Stimulated activated CD8-positive, alpha-beta memory T cell treated with anti-CD3 and anti-CD28 coated beads, Interleukin-15, amount 100 ng/mL, for 4 hours (primary cell): ENCODE measurements around the gene BTG1.
A peak's percentile ranks its signal among the peaks of the same experiment; 100 is the strongest.
"Not testable (repeated sequence)": the region's sequence is repeated elsewhere in the genome, so short reads cannot be mapped to it uniquely, and the experiment has no call there.

Source experiments
- DNase-seq, 2 donors: peaks; one replicate each; pipeline ENCODE4 v3.0.0-alpha.2; 2020; ENCODE audit warnings: low read depth in 2 of 2

The BTG1 gene

GRCh38 chr12:92149563-92149962, 3.9 kb upstream of the BTG1 start:
- DNase-seq = no peak

- no peak for DNase-seq
Observed at GRCh38 chr12:92147491-92147890, 1.8 kb upstream of the BTG1 start.

GRCh38 chr12:92146497-92147224, 1.0 kb upstream of the BTG1 start:
- no peak for DNase-seq

GRCh38 chr12:92145481-92145730, 240 bp downstream of the BTG1 start:
- no peak for DNase-seq

- DNase-seq = peak; percentile 30 to 42
Observed at GRCh38 chr12:92144631-92145480, 790 bp downstream of the BTG1 start.

GRCh38 chr12:92143686-92144630, 1.7 kb downstream of the BTG1 start:
- DNase-seq = peak; percentile 37 to 60

- no peak for DNase-seq
Observed at GRCh38 chr12:92143258-92143657, 2.4 kb downstream of the BTG1 start.

GRCh38 chr12:92142251-92142926, 3.3 kb downstream of the BTG1 start:
- DNase-seq = no peak

- no peak for DNase-seq
Observed at GRCh38 chr12:92141591-92142121, 4.0 kb downstream of the BTG1 start.

GRCh38 chr12:92140896-92141536, 4.6 kb downstream of the BTG1 start:
- no peak for DNase-seq

- DNase-seq = no peak
Observed at GRCh38 chr12:92140156-92140555, 5.5 kb downstream of the BTG1 start.

GRCh38 chr12:92139634-92140150, 6.0 kb downstream of the BTG1 start:
- DNase-seq = no peak

GRCh38 chr12:92138626-92139025, 7.0 kb downstream of the BTG1 start:
- DNase-seq = no peak

GRCh38 chr12:92138144-92138543, 7.5 kb downstream of the BTG1 start:
- DNase-seq = no peak

GRCh38 chr12:92136965-92137721, 8.5 kb downstream of the BTG1 start:
- no peak for DNase-seq

GRCh38 chr12:92136026-92136730, 9.5 kb downstream of the BTG1 start:
- no peak for DNase-seq

- not testable (repeated sequence) for DNase-seq
Observed at GRCh38 chr12:92135541-92135940, 10.1 kb downstream of the BTG1 start.

- no peak for DNase-seq
Observed at GRCh38 chr12:92134638-92135274, 10.9 kb downstream of the BTG1 start.
